GM12874 (cell line): ENCODE data around the gene CDC42BPB.

Experiments used
- CTCF ChIP-seq: IDR thresholded peaks from 2 replicates; pipeline ENCODE4 v1.5.1; 2011; ENCODE audit warnings: low read depth, mild to moderate bottlenecking, control low read depth, low read length, moderate library complexity; ENCODE audit not compliant: insufficient read depth

Gene CDC42BPB

GRCh38 chr14:102952276-102952675 is 105.1 kb downstream of the CDC42BPB start:
- no peak for TF ChIP-seq CTCF

- no peak for TF ChIP-seq CTCF
Observed at GRCh38 chr14:102951799-102952198, 105.5 kb downstream of the CDC42BPB start.

- TF ChIP-seq CTCF, result no peak
Observed at GRCh38 chr14:102951034-102951433, 106.3 kb downstream of the CDC42BPB start.

GRCh38 chr14:102949801-102950451 is 107.4 kb downstream of the CDC42BPB start:
- no peak for TF ChIP-seq CTCF

- TF ChIP-seq CTCF, result no peak
Observed at GRCh38 chr14:102949062-102949800, 108.1 kb downstream of the CDC42BPB start.

GRCh38 chr14:102948698-102949061 is 108.7 kb downstream of the CDC42BPB start:
- TF ChIP-seq CTCF, result no peak

GRCh38 chr14:102947321-102948103 is 109.8 kb downstream of the CDC42BPB start:
- no peak for TF ChIP-seq CTCF
